SK-N-SH treated with all-trans-retinoic acid at 6 μM for 48 hours (cell line): ENCODE results near the gene HERC4.

Source experiments
- ATAC-seq: fragments of 200-7000 bp; cut with Tn5 transposase; 3 replicates; pipeline ENCODE4 v1.9.1; 2020; ENCODE audit warnings: mild to moderate bottlenecking, moderate library complexity
- ARNTL ChIP-seq: fragments of 450-650 bp; formaldehyde crosslinking; IDR thresholded peaks from 2 replicates; pipeline ENCODE4 v1.5.0; 2020; ENCODE audit warnings: low read depth, mild to moderate bottlenecking, moderate library complexity, borderline replicate concordance
- BACH2 ChIP-seq: fragments of 250-450 bp; sonication (Bioruptor Pico); IDR thresholded peaks from 2 replicates; pipeline ENCODE4 v1.9.0; 2021; ENCODE audit warnings: mild to moderate bottlenecking, borderline replicate concordance
- CSDC2 ChIP-seq: fragments of 250-450 bp; sonication (Bioruptor Pico); IDR thresholded peaks from 2 replicates; pipeline ENCODE4 v1.5.0; 2020; ENCODE audit warnings: mild to moderate bottlenecking, moderate library complexity
- ESRRG ChIP-seq: fragments of 250-450 bp; sonication (Bioruptor Pico); IDR thresholded peaks from 2 replicates; pipeline ENCODE4 v1.6.1; 2021; ENCODE audit warnings: mild to moderate bottlenecking
- GLIS3 ChIP-seq: fragments of 250-450 bp; sonication (Bioruptor Pico); IDR thresholded peaks from 2 replicates; pipeline ENCODE4 v1.5.0; 2020; ENCODE audit warnings: mild to moderate bottlenecking, moderate library complexity
- ISL1 ChIP-seq: fragments of 250-450 bp; sonication (Bioruptor Pico); IDR thresholded peaks from 2 replicates; pipeline ENCODE4 v2.1.2; 2022; ENCODE audit warnings: mild to moderate bottlenecking, moderate library complexity
- OSR1 ChIP-seq: fragments of 250-450 bp; sonication (Bioruptor Pico); IDR thresholded peaks from 2 replicates; pipeline ENCODE4 v1.8.0; 2022; ENCODE audit warnings: moderate library complexity, mild to moderate bottlenecking, inconsistent platforms
- PPARA ChIP-seq: fragments of 250-450 bp; sonication (Bioruptor Pico); IDR thresholded peaks from 2 replicates; pipeline ENCODE4 v1.5.0; 2020; ENCODE audit warnings: mild to moderate bottlenecking, borderline replicate concordance
- RARB ChIP-seq: fragments of 250-450 bp; sonication (Bioruptor Pico); IDR thresholded peaks from 2 replicates; pipeline ENCODE4 v1.8.0; 2021; ENCODE audit warnings: mild to moderate bottlenecking, moderate library complexity
- TCF4 ChIP-seq: fragments of 250-450 bp; sonication (Bioruptor Pico); IDR thresholded peaks from 2 replicates; pipeline ENCODE4 v1.8.0; 2021; ENCODE audit warnings: mild to moderate bottlenecking, moderate library complexity, borderline replicate concordance
- TOX ChIP-seq: fragments of 250-450 bp; sonication (Bioruptor Pico); IDR thresholded peaks from 2 replicates; pipeline ENCODE4 v1.8.0; 2021; ENCODE audit warnings: mild to moderate bottlenecking, moderate library complexity, borderline replicate concordance
- ZC3H10 ChIP-seq: fragments of 250-450 bp; sonication (Bioruptor Pico); IDR thresholded peaks from 2 replicates; pipeline ENCODE4 v1.5.1; 2021; ENCODE audit warnings: mild to moderate bottlenecking, moderate library complexity
- ZFP3 ChIP-seq: fragments of 250-450 bp; sonication (Bioruptor Pico); IDR thresholded peaks from 2 replicates; pipeline ENCODE4 v1.5.0; 2020; ENCODE audit warnings: mild to moderate bottlenecking, moderate library complexity
- ZNF70 ChIP-seq: fragments of 450-650 bp; formaldehyde crosslinking; IDR thresholded peaks from 2 replicates; pipeline ENCODE4 v1.5.0; 2020; ENCODE audit warnings: mild to moderate bottlenecking, moderate library complexity
- ZNF8 ChIP-seq: fragments of 450-650 bp; formaldehyde crosslinking; IDR thresholded peaks from 2 replicates; pipeline ENCODE4 v1.5.0; 2020; ENCODE audit warnings: mild to moderate bottlenecking, moderate library complexity
- TF ChIP-seq, protein P1 (sequence below): fragments of 250-450 bp; sonication (Bioruptor Pico); IDR thresholded peaks from 2 replicates; pipeline ENCODE4 v1.8.0; 2021; ENCODE audit warnings: low read depth, mild to moderate bottlenecking, moderate library complexity, borderline replicate concordance
- TF ChIP-seq, protein P2 (sequence below): fragments of 250-450 bp; sonication (Bioruptor Pico); IDR thresholded peaks from 2 replicates; pipeline ENCODE4 v1.5.0; 2020; ENCODE audit warnings: mild to moderate bottlenecking, moderate library complexity
- TF ChIP-seq, protein P3 (sequence below): fragments of 250-450 bp; sonication (Bioruptor Pico); IDR thresholded peaks from 2 replicates; pipeline ENCODE4 v1.5.1; 2021; ENCODE audit warnings: mild to moderate bottlenecking, moderate library complexity
- TF ChIP-seq, protein P4 (sequence below): fragments of 250-450 bp; sonication (Bioruptor Pico); IDR thresholded peaks from 2 replicates; pipeline ENCODE4 v1.8.0; 2020; ENCODE audit warnings: mild to moderate bottlenecking, moderate library complexity, borderline replicate concordance

The HERC4 gene

DNA sequence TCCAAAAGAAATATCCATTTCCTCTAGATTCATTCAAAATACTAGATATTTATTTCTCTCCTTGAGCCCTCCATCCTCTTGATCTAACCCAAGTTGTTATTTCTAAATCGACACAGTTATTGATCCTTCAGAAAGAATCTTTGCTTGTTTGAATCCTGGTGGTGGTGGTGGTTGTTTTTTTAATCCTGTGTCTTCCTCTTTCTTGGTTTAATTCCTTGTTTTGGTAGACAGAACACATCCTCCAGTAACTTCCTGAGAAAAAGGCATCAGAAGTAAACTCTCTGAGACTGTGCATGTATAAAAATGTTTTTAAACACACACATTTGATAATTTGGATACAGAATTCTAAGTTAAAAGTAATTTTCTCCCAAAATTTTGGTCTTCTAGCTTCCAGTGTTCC lies 140.7 kb downstream of the HERC4 start:
- ATAC-seq: no peak
- TF ChIP-seq ZC3H10 (CRISPR knock-in tag): no peak
- no peak for TF ChIP-seq PPARA
- TF ChIP-seq ZFP3 (CRISPR knock-in tag): no peak
- TF ChIP-seq ZNF8 (CRISPR knock-in tag): no peak
- TF ChIP-seq BACH2 (CRISPR knock-in tag): no peak
- TF ChIP-seq, protein P1, sequence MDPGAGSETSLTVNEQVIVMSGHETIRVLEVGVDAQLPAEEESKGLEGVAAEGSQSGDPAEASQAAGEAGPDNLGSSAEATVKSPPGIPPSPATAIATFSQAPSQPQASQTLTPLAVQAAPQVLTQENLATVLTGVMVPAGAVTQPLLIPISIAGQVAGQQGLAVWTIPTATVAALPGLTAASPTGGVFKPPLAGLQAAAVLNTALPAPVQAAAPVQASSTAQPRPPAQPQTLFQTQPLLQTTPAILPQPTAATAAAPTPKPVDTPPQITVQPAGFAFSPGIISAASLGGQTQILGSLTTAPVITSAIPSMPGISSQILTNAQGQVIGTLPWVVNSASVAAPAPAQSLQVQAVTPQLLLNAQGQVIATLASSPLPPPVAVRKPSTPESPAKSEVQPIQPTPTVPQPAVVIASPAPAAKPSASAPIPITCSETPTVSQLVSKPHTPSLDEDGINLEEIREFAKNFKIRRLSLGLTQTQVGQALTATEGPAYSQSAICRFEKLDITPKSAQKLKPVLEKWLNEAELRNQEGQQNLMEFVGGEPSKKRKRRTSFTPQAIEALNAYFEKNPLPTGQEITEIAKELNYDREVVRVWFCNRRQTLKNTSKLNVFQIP: no peak
- TF ChIP-seq, protein P2, sequence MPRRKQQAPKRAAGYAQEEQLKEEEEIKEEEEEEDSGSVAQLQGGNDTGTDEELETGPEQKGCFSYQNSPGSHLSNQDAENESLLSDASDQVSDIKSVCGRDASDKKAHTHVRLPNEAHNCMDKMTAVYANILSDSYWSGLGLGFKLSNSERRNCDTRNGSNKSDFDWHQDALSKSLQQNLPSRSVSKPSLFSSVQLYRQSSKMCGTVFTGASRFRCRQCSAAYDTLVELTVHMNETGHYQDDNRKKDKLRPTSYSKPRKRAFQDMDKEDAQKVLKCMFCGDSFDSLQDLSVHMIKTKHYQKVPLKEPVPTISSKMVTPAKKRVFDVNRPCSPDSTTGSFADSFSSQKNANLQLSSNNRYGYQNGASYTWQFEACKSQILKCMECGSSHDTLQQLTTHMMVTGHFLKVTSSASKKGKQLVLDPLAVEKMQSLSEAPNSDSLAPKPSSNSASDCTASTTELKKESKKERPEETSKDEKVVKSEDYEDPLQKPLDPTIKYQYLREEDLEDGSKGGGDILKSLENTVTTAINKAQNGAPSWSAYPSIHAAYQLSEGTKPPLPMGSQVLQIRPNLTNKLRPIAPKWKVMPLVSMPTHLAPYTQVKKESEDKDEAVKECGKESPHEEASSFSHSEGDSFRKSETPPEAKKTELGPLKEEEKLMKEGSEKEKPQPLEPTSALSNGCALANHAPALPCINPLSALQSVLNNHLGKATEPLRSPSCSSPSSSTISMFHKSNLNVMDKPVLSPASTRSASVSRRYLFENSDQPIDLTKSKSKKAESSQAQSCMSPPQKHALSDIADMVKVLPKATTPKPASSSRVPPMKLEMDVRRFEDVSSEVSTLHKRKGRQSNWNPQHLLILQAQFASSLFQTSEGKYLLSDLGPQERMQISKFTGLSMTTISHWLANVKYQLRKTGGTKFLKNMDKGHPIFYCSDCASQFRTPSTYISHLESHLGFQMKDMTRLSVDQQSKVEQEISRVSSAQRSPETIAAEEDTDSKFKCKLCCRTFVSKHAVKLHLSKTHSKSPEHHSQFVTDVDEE: no peak
- no peak for TF ChIP-seq ZNF70 (CRISPR knock-in tag)
- TF ChIP-seq, protein P3, sequence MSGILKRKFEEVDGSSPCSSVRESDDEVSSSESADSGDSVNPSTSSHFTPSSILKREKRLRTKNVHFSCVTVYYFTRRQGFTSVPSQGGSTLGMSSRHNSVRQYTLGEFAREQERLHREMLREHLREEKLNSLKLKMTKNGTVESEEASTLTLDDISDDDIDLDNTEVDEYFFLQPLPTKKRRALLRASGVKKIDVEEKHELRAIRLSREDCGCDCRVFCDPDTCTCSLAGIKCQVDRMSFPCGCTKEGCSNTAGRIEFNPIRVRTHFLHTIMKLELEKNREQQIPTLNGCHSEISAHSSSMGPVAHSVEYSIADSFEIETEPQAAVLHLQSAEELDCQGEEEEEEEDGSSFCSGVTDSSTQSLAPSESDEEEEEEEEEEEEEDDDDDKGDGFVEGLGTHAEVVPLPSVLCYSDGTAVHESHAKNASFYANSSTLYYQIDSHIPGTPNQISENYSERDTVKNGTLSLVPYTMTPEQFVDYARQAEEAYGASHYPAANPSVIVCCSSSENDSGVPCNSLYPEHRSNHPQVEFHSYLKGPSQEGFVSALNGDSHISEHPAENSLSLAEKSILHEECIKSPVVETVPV (CRISPR knock-in tag): no peak
- TF ChIP-seq ARNTL (CRISPR knock-in tag): no peak

DNA sequence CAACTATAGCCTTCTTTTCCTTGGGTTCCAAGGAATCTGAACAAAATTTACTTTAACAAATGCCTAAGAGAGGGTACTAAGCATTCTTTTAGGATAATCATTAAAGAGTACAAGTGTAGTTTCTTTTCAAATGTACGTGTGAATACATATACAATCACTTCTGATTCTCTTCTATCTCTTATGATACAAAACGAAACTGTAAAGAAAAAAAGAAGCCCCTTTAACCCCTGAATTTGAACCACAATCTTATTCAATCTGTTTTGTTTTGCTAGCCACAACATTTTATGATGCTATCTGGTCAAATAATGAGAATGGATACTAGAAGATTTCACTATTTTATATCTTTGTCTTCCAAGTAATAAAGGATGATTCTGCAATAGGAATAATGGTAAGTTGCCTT lies 141.9 kb downstream of the HERC4 start:
- ATAC-seq: no peak
- TF ChIP-seq, protein P4, sequence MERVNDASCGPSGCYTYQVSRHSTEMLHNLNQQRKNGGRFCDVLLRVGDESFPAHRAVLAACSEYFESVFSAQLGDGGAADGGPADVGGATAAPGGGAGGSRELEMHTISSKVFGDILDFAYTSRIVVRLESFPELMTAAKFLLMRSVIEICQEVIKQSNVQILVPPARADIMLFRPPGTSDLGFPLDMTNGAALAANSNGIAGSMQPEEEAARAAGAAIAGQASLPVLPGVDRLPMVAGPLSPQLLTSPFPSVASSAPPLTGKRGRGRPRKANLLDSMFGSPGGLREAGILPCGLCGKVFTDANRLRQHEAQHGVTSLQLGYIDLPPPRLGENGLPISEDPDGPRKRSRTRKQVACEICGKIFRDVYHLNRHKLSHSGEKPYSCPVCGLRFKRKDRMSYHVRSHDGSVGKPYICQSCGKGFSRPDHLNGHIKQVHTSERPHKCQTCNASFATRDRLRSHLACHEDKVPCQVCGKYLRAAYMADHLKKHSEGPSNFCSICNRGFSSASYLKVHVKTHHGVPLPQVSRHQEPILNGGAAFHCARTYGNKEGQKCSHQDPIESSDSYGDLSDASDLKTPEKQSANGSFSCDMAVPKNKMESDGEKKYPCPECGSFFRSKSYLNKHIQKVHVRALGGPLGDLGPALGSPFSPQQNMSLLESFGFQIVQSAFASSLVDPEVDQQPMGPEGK (CRISPR knock-in tag): no peak
- TF ChIP-seq TOX (CRISPR knock-in tag) (no peak), PPARA (no peak), GLIS3 (CRISPR knock-in tag) (no peak), ZNF70 (CRISPR knock-in tag) (no peak), RARB (CRISPR knock-in tag) (no peak), BACH2 (CRISPR knock-in tag) (no peak), ZNF8 (CRISPR knock-in tag) (no peak), ESRRG (no peak), ISL1 (no peak), OSR1 (CRISPR knock-in tag) (no peak), CSDC2 (CRISPR knock-in tag) (no peak)
- TF ChIP-seq, protein P1: no peak

DNA sequence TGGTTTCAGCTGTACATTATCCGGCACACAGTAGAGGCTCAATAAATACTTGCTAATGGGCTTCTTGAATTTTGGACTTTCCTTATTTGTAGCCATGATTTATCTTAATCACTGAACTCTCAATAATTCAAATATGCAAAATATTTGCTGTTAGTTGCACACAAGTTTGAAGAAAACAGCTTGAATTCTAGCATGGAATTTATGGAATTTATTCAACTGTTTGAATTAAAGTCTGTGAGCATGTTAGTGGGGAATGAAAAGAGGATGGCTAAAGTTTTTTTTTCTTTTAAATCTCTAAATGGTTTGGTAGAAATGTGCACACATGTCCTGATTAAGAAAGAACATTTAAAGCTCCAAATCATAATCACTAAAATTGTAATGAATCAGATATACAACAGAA lies 148.1 kb downstream of the HERC4 start:
- no peak for ATAC-seq
- TF ChIP-seq TOX (CRISPR knock-in tag) (no peak), ISL1 (no peak), TCF4 (CRISPR knock-in tag) (no peak)
- TF ChIP-seq, protein P3 (CRISPR knock-in tag): no peak
